ENCODE data around the gene FLNA. TPM values are rescaled to one million over a fixed set of nuclear protein-coding genes. Genes with fewer than 3 reads are reported as not detected.

FLNA gene
- total and polyA plus RNA-seq, 3 experiments from 2014 or later: 799 to 1,356 (median 1,299) TPM

DNA sequence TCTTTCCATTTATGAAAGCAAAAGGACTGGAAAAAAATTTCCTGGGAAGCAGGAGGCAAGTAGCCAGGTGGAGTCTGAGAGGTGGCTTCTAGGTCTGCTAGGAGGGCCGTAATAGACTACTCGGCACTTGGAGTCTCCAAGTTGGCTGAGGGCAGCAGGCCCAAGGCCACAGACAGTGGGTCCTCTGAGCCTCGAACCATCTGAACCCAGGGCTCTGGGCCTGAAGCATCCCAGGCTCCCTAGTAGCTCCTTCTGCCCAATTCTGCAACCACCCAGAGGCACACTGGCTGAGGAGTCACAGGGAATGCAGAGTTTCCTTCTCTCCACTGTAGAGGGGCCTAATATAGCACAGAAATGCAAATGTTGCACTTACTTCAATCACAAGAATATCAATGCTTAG, 59.0 kb downstream of the FLNA start:
- ChIA-PET CTCF (interaction anchor here (1.6 kb wide), 1 partner anchor 178 kb away, joined by 3 read pairs; no protein-coding TSS in a partner anchor), POLR2A (no interaction called here)
- peak overlapping the region in 1 of 8 donors; percentile 14 for H3K27ac Mint-ChIP-seq

DNA sequence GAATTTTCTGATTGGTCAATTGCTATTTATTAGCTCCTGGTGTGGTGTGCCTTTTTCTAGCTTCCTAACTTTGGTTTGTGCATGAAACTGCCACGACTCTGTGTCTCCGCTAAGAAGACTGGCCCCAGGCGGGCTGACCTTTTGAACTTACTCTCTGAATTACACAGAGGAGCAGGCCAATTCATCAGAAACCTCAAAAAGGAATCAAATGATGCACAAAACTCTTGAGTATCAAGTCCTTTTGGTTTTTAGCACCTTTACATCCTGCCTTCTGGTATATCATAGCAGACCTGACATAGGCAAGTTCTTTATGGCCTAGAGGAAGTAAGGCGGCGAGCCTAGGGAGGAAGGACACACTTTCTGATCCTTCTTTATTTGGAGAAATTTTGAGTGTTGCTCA, 61.3 kb downstream of the FLNA start:
- H3K27ac ChIP-seq (ENCODE audit: low read depth, low read length): no peak overlapping the region
- ChIA-PET CTCF (no interaction called here), POLR2A (no interaction called here)
- peak in 1 of 5 donors; percentile 28 for DNase-seq
- Mint-ChIP-seq H3K27me3 (peaks cover 0 to 7% of the 10 kb centered on the region in 2 donors), H3K27ac (peak overlapping the region; percentile 82 to 97 (median 90)), H3K4me1 (peaks cover 37 to 59% (median 54%) of the 10 kb centered on the region in 3 donors), H3K9me3 (no peaks in the 10 kb centered on the region), H3K36me3 (peaks cover 0 to 3% (median 0%) of the 10 kb centered on the region in 3 donors), H3K4me3 (peak overlapping the region in 5 of 7 donors; percentile 19 to 76 (median 39))
- peaks cover 37% of the 10 kb centered on the region for H3K4me1 ChIP-seq (ENCODE audit: insufficient read depth, low read length)
- no peaks in the 10 kb centered on the region for H3K36me3 ChIP-seq (ENCODE audit: insufficient read depth, low read length)
- H3K27me3 ChIP-seq (ENCODE audit: insufficient read depth, low read length, poor library complexity, severe bottlenecking): no peaks in the 10 kb centered on the region
- no peak overlapping the region for H3K4me3 ChIP-seq (ENCODE audit: low read length)
- H3K9me3 ChIP-seq (ENCODE audit: low read length): no peaks in the 10 kb centered on the region

More for the DNA sequence above, 59.0 kb downstream of the FLNA start:
- no peaks in the 10 kb centered on the region for H3K9me3 ChIP-seq (ENCODE audit: low read length)
- no peaks in the 10 kb centered on the region for H3K27me3 ChIP-seq (ENCODE audit: insufficient read depth, low read length, poor library complexity, severe bottlenecking)
- DNase-seq: no peak
- peaks cover 26% of the 10 kb centered on the region for H3K4me1 ChIP-seq (ENCODE audit: insufficient read depth, low read length)
- peaks cover 0 to 10% of the 10 kb centered on the region in 2 donors for H3K27me3 Mint-ChIP-seq
- H3K27ac ChIP-seq (ENCODE audit: low read depth, low read length): no peak overlapping the region
- peaks cover 0 to 3% (median 0%) of the 10 kb centered on the region in 3 donors for H3K36me3 Mint-ChIP-seq
- peaks cover 0 to under 1% (median 0%) of the 10 kb centered on the region in 5 donors for H3K9me3 Mint-ChIP-seq
- peaks cover 34 to 51% (median 50%) of the 10 kb centered on the region in 3 donors for H3K4me1 Mint-ChIP-seq
- no peak overlapping the region for H3K4me3 Mint-ChIP-seq
- no peak overlapping the region for H3K4me3 ChIP-seq (ENCODE audit: low read length)
- H3K36me3 ChIP-seq (ENCODE audit: insufficient read depth, low read length): no peaks in the 10 kb centered on the region

DNA sequence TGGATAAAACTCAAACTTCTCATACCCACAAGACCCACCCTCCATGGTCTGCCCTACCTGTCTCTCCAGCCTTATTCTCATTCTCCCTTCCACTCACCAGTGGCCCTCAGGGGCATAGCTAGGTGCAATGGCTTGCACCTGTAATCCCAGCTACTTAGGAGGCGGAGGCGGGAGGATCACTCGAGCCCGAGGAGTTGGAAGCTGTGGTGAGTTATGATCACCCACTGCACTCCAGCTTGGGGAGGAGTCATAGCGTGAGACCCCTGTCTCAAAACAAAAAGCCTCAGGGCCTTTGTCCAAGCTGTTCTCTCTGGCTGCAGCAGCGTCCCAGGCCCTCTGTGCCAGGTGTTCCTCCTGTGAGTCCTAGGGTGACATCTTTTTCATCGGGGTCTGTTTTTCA, 62.3 kb downstream of the FLNA start:
- ChIA-PET CTCF (no interaction called here), POLR2A (no interaction called here)
- no peaks in the 10 kb centered on the region for H3K36me3 ChIP-seq (ENCODE audit: insufficient read depth, low read length)
- no peak overlapping the region for H3K4me3 ChIP-seq (ENCODE audit: low read length)
- no peaks in the 10 kb centered on the region for H3K9me3 Mint-ChIP-seq
- H3K4me1 ChIP-seq (ENCODE audit: insufficient read depth, low read length): peaks cover 41% of the 10 kb centered on the region
- no peak overlapping the region for H3K4me3 Mint-ChIP-seq
- no peak for DNase-seq
- no peaks in the 10 kb centered on the region for H3K27me3 ChIP-seq (ENCODE audit: insufficient read depth, low read length, poor library complexity, severe bottlenecking)
- no peaks in the 10 kb centered on the region for H3K9me3 ChIP-seq (ENCODE audit: low read length)
- H3K27ac Mint-ChIP-seq: peak overlapping the region; percentile 40 to 94 (median 64)
- peaks cover 0 to 2% of the 10 kb centered on the region in 2 donors for H3K27me3 Mint-ChIP-seq
- H3K4me1 Mint-ChIP-seq: peaks cover 39 to 63% (median 57%) of the 10 kb centered on the region in 3 donors
- no peak overlapping the region for H3K27ac ChIP-seq (ENCODE audit: low read depth, low read length)
- H3K36me3 Mint-ChIP-seq: peaks cover 0 to 3% (median 0%) of the 10 kb centered on the region in 3 donors

DNA sequence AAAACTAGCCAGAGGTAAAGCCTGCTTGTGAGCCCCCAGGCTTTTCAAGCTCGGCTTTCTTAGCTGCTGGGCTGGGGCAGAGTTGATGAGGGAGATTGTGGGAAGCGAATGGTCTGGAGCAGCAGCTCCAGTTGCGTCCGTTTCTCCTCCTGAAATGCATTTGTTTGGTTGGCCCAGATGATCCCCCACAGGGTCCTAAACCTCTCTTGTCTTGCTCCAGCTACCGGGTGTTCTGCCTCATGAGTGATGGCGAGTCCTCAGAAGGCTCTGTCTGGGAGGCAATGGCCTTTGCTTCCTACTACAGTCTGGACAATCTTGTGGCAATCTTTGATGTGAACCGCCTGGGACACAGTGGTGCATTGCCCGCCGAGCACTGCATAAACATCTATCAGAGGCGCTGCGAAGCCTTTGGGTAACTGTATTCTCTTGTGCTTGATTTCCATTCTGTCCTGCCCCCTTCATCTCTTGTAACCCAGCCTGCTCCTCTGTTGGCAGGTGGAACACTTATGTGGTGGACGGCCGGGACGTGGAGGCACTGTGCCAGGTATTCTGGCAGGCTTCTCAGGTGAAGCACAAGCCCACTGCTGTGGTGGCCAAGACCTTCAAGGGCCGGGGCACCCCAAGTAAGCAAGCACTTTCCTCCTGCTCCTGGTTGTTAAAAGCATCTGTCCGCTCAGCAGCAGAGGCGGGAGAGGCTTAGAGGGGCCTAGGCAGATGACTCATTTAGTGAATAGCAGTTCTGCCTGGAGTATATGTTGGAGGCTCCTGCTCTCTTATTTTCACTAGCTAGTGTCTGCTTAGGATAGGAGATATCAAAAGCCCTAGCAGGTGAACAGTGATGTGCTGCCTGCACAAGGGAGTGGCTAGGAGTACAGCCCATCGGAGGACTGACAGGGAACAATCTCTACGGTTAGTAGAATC, 63.6 kb downstream of the FLNA start:
- no peaks in the 10 kb centered on the region for H3K27me3 Mint-ChIP-seq
- peaks cover 0 to 3% (median 0%) of the 10 kb centered on the region in 3 donors for H3K36me3 Mint-ChIP-seq
- peak overlapping the region; percentile 39 to 72 (median 54) for H3K27ac Mint-ChIP-seq
- no peaks in the 10 kb centered on the region for H3K36me3 ChIP-seq (ENCODE audit: insufficient read depth, low read length)
- H3K9me3 Mint-ChIP-seq: no peaks in the 10 kb centered on the region
- POLR2A ChIA-PET: no interaction called here
- no peaks in the 10 kb centered on the region for H3K27me3 ChIP-seq (ENCODE audit: insufficient read depth, low read length, poor library complexity, severe bottlenecking)
- CTCF ChIA-PET: interaction anchor here (1.2 kb wide), 1 partner anchor 219 kb away, joined by 4 read pairs; no protein-coding TSS in a partner anchor
- no peaks in the 10 kb centered on the region for H3K9me3 ChIP-seq (ENCODE audit: low read length)
- H3K4me1 Mint-ChIP-seq: peaks cover 39 to 65% (median 59%) of the 10 kb centered on the region in 3 donors
- no peak overlapping the region for H3K4me3 ChIP-seq (ENCODE audit: low read length)
- no peak overlapping the region for H3K27ac ChIP-seq (ENCODE audit: low read depth, low read length)
- no peak overlapping the region for H3K4me3 Mint-ChIP-seq
- no peak for DNase-seq
- peaks cover 42% of the 10 kb centered on the region for H3K4me1 ChIP-seq (ENCODE audit: insufficient read depth, low read length)

DNA sequence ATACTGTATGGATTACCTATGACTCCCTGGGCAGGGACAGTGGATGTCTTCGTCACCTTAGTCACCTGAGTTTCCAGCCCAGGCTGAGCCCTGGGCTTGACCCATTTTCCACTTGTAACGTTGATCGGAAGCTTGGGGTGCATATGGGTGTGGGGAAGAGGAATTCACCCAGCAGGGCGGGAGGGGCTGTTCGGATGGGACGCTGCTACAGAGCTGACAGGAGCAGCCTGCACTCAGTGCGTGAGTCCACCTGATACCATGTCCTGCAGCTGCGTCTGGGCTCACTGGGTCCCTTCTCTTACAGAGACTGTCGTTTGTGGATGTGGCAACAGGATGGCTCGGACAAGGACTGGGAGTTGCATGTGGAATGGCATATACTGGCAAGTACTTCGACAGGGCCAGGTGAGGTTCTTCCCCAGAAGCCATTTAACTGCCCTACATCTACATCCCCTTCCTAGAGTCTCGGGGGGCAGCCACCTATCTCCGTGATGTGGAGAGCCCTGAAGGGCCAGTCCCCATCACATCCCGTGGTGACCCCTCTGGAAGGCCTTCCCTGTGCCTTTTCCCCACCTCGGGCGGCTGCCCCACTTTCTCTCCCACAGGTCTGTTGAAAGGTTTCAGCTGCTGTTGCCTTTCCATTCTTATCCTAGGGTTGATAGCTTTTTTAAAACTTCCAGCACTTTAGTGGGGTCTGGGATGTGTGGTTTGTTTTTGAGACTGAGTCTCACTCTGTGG, 65.2 kb downstream of the FLNA start:
- H3K9me3 Mint-ChIP-seq: no peaks in the 10 kb centered on the region
- CTCF ChIA-PET: interaction anchor here (1.2 to 1.7 kb wide), 6 partner anchors 8 to 184 kb away, joined by 3 to 9 read pairs (median 5); partner anchors contain the start of gene RPL10
- H3K4me1 ChIP-seq (ENCODE audit: insufficient read depth, low read length): peaks cover 42% of the 10 kb centered on the region
- H3K36me3 ChIP-seq (ENCODE audit: insufficient read depth, low read length): no peaks in the 10 kb centered on the region
- peak overlapping the region in 1 of 7 donors; percentile 65 for H3K4me3 Mint-ChIP-seq
- H3K36me3 Mint-ChIP-seq: peaks cover 0 to 3% (median 0%) of the 10 kb centered on the region in 3 donors
- no peak overlapping the region for H3K4me3 ChIP-seq (ENCODE audit: low read length)
- no peak overlapping the region for H3K27ac ChIP-seq (ENCODE audit: low read depth, low read length)
- POLR2A ChIA-PET: no interaction called here
- peak overlapping the region in 2 of 8 donors; percentile 86 to 88 for H3K27ac Mint-ChIP-seq
- no peaks in the 10 kb centered on the region for H3K27me3 ChIP-seq (ENCODE audit: insufficient read depth, low read length, poor library complexity, severe bottlenecking)
- H3K9me3 ChIP-seq (ENCODE audit: low read length): no peaks in the 10 kb centered on the region
- no peak for DNase-seq
- peaks cover 39 to 68% (median 58%) of the 10 kb centered on the region in 3 donors for H3K4me1 Mint-ChIP-seq
- peaks cover 0 to 9% of the 10 kb centered on the region in 2 donors for H3K27me3 Mint-ChIP-seq

DNA sequence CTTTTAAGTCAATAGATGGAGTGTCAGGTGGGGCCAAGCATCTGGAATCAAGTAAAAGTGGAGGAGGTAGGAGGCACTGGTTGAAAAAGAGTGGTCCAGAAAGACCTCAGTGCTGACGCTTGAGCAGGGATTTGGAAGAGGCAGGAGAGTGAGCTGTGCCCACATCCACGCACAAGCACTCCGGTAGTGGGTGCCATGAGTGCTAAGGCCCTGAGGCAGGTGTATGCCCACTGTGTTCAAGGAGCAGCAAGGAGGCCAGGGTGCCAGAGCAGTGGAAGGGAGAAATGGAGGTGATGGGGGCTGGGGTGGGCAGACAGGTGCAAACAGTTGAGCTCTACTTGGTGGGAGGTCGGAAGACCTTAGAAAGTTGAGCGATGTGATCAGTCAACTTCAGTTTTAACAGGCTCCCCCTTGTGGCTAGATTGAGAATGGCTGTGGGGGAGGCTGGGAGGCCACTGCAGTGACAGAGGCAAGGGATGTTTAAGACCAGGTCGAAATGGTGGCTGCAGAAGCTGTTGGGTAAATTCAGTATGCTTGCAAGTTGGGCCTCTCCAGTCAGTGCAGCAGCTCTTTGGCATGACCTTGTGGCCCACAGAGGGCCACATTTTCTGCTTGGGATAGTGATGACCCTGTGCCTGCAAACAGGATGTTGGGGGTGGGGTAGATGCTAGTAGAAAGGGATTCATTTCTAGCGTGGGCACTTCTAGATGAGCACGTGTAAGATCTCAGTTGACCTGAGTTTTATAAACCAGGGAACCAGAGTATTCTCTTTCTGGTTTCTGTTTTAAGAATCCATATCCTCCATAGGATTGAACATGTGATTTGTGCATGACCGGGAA, 66.1 kb downstream of the FLNA start:
- H3K4me3 ChIP-seq (ENCODE audit: low read length): no peak overlapping the region
- ChIA-PET POLR2A (interaction anchor here (0.5 kb wide), 1 partner anchor 277 kb away, joined by 4 read pairs; no protein-coding TSS in a partner anchor), CTCF (interaction anchor here (0.6 to 1.7 kb wide), 10 partner anchors 9 to 252 kb away, joined by 3 to 9 read pairs (median 4); partner anchors contain the start of gene RPL10)
- peaks cover 36% of the 10 kb centered on the region for H3K4me1 ChIP-seq (ENCODE audit: insufficient read depth, low read length)
- no peaks in the 10 kb centered on the region for H3K9me3 ChIP-seq (ENCODE audit: low read length)
- peaks cover 39 to 61% (median 50%) of the 10 kb centered on the region in 3 donors for H3K4me1 Mint-ChIP-seq
- no peak overlapping the region for H3K27ac ChIP-seq (ENCODE audit: low read depth, low read length)
- peak; percentile 60 to 84 (median 73) for DNase-seq
- H3K27ac Mint-ChIP-seq: peak overlapping the region in 6 of 8 donors; percentile 29 to 92 (median 84)
- peaks cover 0 to 13% of the 10 kb centered on the region in 2 donors for H3K27me3 Mint-ChIP-seq
- H3K36me3 Mint-ChIP-seq: peaks cover 0 to under 1% (median 0%) of the 10 kb centered on the region in 3 donors
- H3K36me3 ChIP-seq (ENCODE audit: insufficient read depth, low read length): no peaks in the 10 kb centered on the region
- peak overlapping the region in 6 of 7 donors; percentile 3 to 63 (median 44) for H3K4me3 Mint-ChIP-seq
- no peaks in the 10 kb centered on the region for H3K27me3 ChIP-seq (ENCODE audit: insufficient read depth, low read length, poor library complexity, severe bottlenecking)
- no peaks in the 10 kb centered on the region for H3K9me3 Mint-ChIP-seq

DNA sequence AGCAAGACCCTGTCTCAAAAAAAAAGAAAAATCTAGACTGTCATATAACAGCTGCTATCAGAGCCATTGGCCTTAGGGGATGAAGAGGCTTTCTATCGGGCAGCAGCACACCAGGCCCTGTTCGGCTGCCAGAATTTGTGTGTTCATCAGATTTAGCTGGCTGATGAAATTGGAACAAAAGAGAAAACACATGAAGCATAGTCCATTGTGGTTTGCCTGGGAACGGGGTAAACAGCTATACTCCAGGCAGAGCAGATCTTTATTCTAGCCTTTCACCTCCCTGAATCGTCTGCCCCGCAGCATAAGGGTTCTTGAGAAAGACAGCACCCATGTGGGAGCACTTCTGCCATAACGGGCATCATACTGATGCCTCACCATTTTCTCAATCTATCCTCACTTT, 67.2 kb downstream of the FLNA start:
- Mint-ChIP-seq H3K27me3 (peaks cover 0 to 15% of the 10 kb centered on the region in 2 donors), H3K27ac (peak overlapping the region in 2 of 8 donors; percentile 18 to 19), H3K9me3 (no peaks in the 10 kb centered on the region), H3K4me1 (peaks cover 31 to 49% (median 39%) of the 10 kb centered on the region in 3 donors), H3K36me3 (no peaks in the 10 kb centered on the region), H3K4me3 (peak overlapping the region in 1 of 7 donors; percentile 20)
- H3K4me3 ChIP-seq (ENCODE audit: low read length): no peak overlapping the region
- no peak for DNase-seq
- no peaks in the 10 kb centered on the region for H3K27me3 ChIP-seq (ENCODE audit: insufficient read depth, low read length, poor library complexity, severe bottlenecking)
- no peaks in the 10 kb centered on the region for H3K36me3 ChIP-seq (ENCODE audit: insufficient read depth, low read length)
- H3K4me1 ChIP-seq (ENCODE audit: insufficient read depth, low read length): peaks cover 25% of the 10 kb centered on the region
- POLR2A ChIA-PET: no interaction called here
- no peak overlapping the region for H3K27ac ChIP-seq (ENCODE audit: low read depth, low read length)
- H3K9me3 ChIP-seq (ENCODE audit: low read length): no peaks in the 10 kb centered on the region
- CTCF ChIA-PET: interaction anchor here (1.7 kb wide), 1 partner anchor 170 kb away, joined by 6 read pairs; no protein-coding TSS in a partner anchor
